ENCODE data around the gene G2E3.

DNA sequence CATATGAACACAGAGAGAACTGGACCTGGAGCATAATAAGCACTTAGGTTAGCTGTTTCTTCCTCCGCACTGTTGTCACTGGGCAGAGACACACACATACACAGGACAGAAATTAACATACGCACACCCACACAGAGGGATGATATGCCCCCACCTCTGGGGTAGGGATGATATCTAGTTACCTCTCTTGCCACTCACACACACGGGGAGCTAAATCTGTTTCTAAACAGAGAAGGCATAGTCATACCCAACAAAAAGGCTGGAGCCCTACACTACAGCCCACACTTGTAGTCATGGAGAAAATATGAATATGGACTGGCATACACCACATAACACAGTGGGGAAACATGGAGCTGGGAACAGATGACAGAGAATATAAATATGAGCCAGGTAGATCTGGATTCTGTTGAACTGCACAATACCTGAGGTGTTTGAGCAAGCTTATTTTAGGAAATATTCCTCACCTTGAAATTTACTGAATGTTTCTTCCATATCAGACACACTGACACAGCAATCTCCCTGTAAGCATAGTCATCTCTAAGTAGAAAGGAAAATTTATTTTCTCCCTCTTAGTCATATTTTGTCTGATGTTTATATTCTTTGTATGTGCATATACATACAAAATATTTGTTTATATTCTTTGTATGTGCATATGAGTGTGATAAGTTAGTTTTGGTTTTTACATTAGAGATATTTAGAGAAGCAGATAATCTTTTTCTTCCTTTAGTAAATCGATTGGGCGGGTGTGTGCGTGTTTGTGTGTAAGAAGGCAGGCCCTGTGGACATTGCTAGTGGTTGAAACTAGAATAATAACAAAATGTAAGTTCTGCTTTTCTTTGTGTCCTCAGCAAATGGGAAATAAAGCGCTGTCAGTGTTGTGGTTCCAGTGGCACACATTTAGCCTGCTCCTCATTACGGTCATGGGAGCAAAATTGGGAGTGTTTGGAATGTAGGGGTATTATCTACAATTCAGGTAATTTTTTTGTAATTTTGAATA, 42.3 kb downstream of the G2E3 start:
- TF ChIP-seq CTCF (IDR thresholded peaks at IDR 0.05; ENCODE audit: insufficient read depth, low read length), result no peak
- no peak for TF ChIP-seq POLR2AphosphoS5 (IDR thresholded peaks at IDR 0.05; ENCODE audit: low read depth)
